Activated CD4-positive, alpha-beta T cell treated with anti-CD3 and anti-CD28 coated beads, Interleukin-2, amount 10 ng/mL, durations not matched to agents 7 days and 5 days (primary cell): Measurements from ENCODE around the gene FSTL4. TPM values are rescaled to one million over a fixed set of nuclear protein-coding genes. Genes with fewer than 3 reads are reported as not detected.

Source experiments
- CTCF ChIA-PET: fragments of 350-600 bp; sonication (Branson Sonifier 250); formaldehyde crosslinking; loops from one replicate; lab custom pipeline; 2021; ENCODE audit warnings: antibody characterized with exemption; lab: Charles Lee
- POLR2A ChIA-PET: fragments of 350-600 bp; sonication (Branson Sonifier 250); formaldehyde crosslinking; loops from one replicate; lab custom pipeline; 2021; ENCODE audit warnings: antibody characterized with exemption; lab: Charles Lee
- DNase-seq: peaks from one replicate; pipeline ENCODE4 v3.0.0-alpha.2; 2020
- H3K27ac Mint-ChIP-seq: one replicate; pipeline ENCODE4 v1.8.0; 2021; ENCODE audit warnings: mild to moderate bottlenecking, moderate library complexity, mixed read lengths
- H3K27me3 Mint-ChIP-seq: one replicate; pipeline ENCODE4 v1.8.0; 2021; ENCODE audit warnings: mixed read lengths
- H3K36me3 Mint-ChIP-seq: one replicate; pipeline ENCODE4 v1.8.0; 2021; ENCODE audit warnings: low read depth, mixed read lengths
- H3K4me1 Mint-ChIP-seq: one replicate; pipeline ENCODE4 v1.8.0; 2021; ENCODE audit warnings: mixed read lengths
- H3K4me3 Mint-ChIP-seq: one replicate; pipeline ENCODE4 v1.8.0; 2021; ENCODE audit warnings: mild to moderate bottlenecking, moderate library complexity, mixed read lengths
- H3K9me3 Mint-ChIP-seq: one replicate; pipeline ENCODE4 v1.8.0; 2021; ENCODE audit warnings: mixed read lengths
- total RNA-seq, 2 experiments: library from RNA; stranded (reverse); gene quantifications; one replicate each; pipeline ENCODE4 v1.2.3, GENCODE V29; 2021

Gene FSTL4
- total RNA-seq, 2 experiments from 2014 or later, result not detected

DNA sequence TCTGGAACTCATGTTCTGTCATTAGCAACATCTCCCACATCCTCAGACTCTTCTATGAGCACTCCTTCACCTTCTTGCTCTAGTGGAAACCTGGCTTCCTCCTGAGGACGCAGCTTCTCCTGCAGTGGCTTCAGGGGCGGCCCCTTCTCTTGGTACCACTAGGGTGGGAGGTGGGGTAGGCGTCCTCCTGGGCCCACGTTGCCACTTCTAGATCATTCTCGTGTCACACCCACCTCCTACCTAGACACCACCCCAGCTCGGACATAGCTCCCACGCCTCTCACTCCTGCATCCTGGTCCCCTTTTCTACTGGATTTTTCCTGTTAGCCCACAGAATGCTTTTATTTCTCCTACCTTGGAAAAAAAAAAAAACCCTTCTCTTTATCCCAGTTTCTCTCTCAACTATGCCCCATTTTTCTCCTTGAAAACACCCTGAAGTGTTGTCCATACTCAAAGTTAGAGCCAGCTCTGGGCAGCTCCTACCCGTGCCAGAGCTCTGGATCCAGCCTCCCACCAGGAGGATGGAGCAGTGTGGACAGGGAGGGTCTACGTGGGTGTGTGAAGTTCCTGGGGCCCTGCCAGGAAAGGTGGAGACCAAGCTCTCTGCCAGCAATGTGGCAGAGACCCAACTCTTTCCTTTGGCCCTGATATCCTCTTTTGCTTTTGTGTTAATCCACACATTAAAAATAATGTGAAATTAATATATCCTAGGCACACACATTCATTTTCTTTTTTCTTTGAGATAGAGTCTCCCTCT is 381.3 kb downstream of the FSTL4 start:
- Mint-ChIP-seq H3K27me3 (peaks cover 8% of the 10 kb centered on the region), H3K9me3 (no peaks in the 10 kb centered on the region), H3K4me3 (no peak overlapping the region), H3K4me1 (peaks cover 6% of the 10 kb centered on the region), H3K27ac (no peak overlapping the region), H3K36me3 (no peaks in the 10 kb centered on the region)
- ChIA-PET CTCF (no interaction called here), POLR2A (no interaction called here)
- DNase-seq, result no peak

DNA sequence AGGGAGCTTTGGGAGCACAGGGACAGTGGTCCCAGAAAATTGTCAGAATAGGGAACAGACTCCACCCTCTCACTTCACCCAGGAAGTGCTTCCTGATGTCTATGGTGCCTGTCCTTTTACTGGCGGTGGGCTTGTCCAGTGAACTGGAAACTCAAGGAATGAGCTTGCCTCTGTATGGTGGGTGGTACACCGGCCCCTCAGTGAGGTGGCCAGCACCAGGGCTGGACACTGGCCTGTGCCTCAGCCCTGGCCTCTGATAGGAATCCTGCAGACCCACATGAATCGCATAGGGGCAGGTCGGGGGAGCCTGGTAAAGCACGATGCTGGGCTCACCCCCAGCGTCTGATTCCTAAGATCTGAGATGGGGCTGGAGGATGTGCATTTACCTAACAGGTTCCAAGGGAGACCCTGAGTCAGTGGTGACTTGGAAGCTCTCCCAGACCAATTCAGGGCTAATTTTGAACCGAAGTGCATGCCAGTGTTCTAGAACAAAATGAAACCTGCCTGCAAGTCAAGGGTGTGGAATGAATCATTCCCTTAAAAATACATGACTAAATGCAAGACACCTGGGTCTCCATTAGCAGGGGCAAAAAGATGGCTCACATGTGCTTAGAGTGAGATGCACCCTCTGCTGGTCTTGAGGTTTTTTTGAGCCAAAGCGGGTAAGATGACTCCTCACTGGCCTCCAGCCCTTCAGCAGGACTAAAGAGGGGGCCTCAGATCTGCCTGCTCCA is 382.2 kb downstream of the FSTL4 start:
- peaks cover 8% of the 10 kb centered on the region for H3K27me3 Mint-ChIP-seq
- CTCF ChIA-PET, result interaction anchor here (0.7 kb wide), 1 partner anchor 1278 kb away, joined by 4 read pairs; no protein-coding TSS in a partner anchor
- no peak overlapping the region for H3K27ac Mint-ChIP-seq
- POLR2A ChIA-PET, result no interaction called here
- H3K4me3 Mint-ChIP-seq, result no peak overlapping the region
- no peaks in the 10 kb centered on the region for H3K36me3 Mint-ChIP-seq
- no peaks in the 10 kb centered on the region for H3K9me3 Mint-ChIP-seq
- peaks cover 6% of the 10 kb centered on the region for H3K4me1 Mint-ChIP-seq
- DNase-seq, result no peak

DNA sequence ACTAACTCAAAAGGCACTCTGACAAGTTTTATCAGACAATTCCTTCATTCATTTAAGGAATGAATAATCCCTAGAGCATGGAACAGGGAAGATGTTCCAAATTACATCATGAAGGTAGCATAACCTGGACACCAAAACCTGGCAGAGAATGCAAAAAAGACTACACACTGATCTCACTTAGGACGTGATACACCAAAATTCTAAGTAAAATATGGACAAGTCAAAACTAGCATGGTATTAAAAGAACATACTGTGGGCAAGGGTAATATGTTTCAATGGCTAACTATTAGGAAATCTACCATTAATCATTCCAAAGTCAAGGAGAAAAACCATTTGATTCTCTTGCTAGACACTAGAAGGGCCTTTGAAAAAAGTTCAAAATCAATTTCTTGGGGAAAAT is 384.0 kb downstream of the FSTL4 start:
- Mint-ChIP-seq H3K4me1 (no peaks in the 10 kb centered on the region), H3K27me3 (peaks cover 8% of the 10 kb centered on the region), H3K27ac (no peak overlapping the region), H3K36me3 (no peaks in the 10 kb centered on the region), H3K9me3 (no peaks in the 10 kb centered on the region), H3K4me3 (no peak overlapping the region)
- DNase-seq, result no peak
- ChIA-PET CTCF (no interaction called here), POLR2A (no interaction called here)

DNA sequence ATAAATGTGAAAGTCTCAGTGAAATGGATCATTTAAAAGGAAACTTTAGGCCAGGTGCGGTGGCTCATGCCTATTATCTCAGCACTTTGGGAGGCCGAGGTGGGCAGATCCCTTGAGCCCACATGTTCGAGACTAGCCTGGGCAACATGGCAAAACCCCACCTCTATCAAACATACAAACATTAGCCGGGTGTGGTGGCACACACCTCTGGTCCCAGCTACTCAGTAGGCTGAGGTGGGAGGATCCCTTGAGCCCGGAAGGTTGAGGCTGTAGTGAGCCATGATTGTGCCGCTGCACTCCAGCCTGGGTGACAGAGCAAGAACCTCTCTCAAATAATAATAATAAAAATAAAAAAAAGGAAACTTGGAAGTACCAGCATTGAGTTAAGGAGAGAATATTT is 384.4 kb downstream of the FSTL4 start:
- peaks cover 8% of the 10 kb centered on the region for H3K27me3 Mint-ChIP-seq

DNA sequence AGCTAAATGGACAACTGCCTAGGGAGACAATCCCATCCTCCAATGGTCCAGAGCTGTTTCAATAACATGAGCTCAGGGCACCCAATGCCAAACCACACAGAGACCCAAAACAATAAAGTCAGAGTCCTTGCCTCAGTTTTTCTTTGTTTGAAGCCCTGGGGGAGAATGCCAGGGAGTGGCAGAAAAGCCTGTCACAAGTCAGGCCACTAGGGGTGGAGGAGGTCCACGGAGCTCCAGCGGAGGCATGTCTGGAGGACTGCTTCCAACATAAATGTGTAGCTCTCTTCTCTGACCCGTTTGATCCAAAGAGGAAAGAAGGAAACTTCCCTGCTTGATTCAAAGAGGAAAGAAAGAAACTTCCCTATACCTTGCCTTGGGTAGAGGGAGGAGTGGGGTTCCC is 385.3 kb downstream of the FSTL4 start:
- no peak for DNase-seq
- Mint-ChIP-seq H3K9me3 (no peaks in the 10 kb centered on the region), H3K36me3 (no peaks in the 10 kb centered on the region), H3K4me3 (no peak overlapping the region), H3K27me3 (peaks cover 8% of the 10 kb centered on the region), H3K27ac (no peak overlapping the region), H3K4me1 (no peaks in the 10 kb centered on the region)
- POLR2A ChIA-PET, result no interaction called here
- CTCF ChIA-PET, result no interaction called here

More for the DNA sequence above, 384.4 kb downstream of the FSTL4 start:
- Mint-ChIP-seq H3K4me3 (no peak overlapping the region), H3K4me1 (no peaks in the 10 kb centered on the region), H3K36me3 (no peaks in the 10 kb centered on the region), H3K9me3 (no peaks in the 10 kb centered on the region), H3K27ac (no peak overlapping the region)
- no peak for DNase-seq
- ChIA-PET CTCF (no interaction called here), POLR2A (no interaction called here)

DNA sequence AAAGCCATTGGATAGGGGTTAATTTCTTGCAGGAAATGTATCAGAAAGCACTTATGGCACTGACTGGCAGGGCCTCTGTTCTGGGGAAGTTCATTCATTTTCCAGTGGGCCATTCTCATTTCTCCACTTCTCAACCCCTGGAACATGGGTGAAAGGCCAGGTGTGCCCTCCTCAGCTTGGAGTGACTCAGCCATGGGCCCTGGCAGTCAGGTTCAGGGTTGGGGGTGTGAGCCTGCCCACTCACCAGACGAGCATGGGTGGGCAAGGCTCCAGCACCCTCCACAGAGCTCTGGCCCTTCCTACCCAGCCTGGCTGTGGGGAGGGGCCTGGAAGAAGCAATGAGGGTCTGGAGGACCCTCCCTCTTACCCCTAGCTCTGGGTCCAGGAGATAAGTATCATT is 386.2 kb downstream of the FSTL4 start:
- Mint-ChIP-seq H3K9me3 (no peaks in the 10 kb centered on the region), H3K4me1 (no peaks in the 10 kb centered on the region), H3K27ac (no peak overlapping the region), H3K4me3 (no peak overlapping the region), H3K27me3 (peaks cover 8% of the 10 kb centered on the region), H3K36me3 (no peaks in the 10 kb centered on the region)
- no peak for DNase-seq
- CTCF ChIA-PET, result interaction anchor here (0.9 kb wide), 1 partner anchor 22 kb away, joined by 3 read pairs; no protein-coding TSS in a partner anchor
- POLR2A ChIA-PET, result no interaction called here

DNA sequence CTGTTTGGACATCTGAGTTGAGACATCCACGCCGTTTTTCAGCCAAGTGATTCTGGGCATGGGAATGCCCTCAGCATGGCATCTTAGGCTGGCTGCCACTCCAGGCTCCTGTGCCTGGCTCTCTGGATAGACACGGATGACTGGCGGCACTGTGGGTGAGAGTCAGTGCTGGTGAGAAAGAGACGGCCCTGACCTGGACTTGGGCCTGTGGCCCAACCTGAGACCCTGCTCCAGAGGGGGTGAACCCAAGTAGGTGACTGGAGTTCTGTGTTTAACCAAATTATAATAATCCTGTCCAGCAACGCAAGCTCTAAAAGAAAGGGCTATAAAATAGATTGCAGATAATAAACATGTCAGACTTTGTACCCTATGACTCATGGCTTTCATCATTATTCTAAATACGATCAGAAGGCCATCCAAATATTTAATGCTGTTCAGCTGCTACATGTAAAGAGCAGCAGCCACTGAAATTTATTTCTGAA is 386.6 kb downstream of the FSTL4 start:
- CTCF ChIA-PET, result interaction anchor here (0.9 to 1.2 kb wide), 2 partner anchors 14 to 22 kb away, joined by 3 to 4 read pairs; no protein-coding TSS in a partner anchor
- POLR2A ChIA-PET, result no interaction called here
- H3K4me3 Mint-ChIP-seq, result no peak overlapping the region
- no peaks in the 10 kb centered on the region for H3K4me1 Mint-ChIP-seq
- H3K27ac Mint-ChIP-seq, result no peak overlapping the region
- DNase-seq, result no peak
- peaks cover 8% of the 10 kb centered on the region for H3K27me3 Mint-ChIP-seq
- no peaks in the 10 kb centered on the region for H3K36me3 Mint-ChIP-seq
- no peaks in the 10 kb centered on the region for H3K9me3 Mint-ChIP-seq

DNA sequence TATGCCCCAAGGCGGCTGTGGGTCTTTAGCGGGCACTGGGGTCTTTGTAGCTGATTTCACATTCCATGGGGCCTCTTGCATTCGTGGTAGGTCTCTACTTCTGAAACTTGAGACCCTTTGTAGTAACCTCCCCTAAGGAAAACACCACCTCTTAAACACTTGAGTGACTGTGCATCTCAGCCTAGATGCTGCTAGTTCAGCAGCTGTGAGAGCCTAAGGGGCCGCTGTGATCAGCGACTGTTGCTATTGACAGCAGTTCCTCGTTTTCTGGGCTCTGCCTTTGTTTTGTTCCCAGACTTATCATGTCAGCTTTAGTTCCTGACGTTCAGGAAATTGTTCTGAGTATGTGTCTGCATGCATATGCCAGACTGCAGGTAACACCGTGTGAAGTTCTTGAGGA is 389.4 kb downstream of the FSTL4 start:
- H3K27ac Mint-ChIP-seq, result no peak overlapping the region
- H3K9me3 Mint-ChIP-seq, result no peaks in the 10 kb centered on the region
- no peaks in the 10 kb centered on the region for H3K36me3 Mint-ChIP-seq
- no peaks in the 10 kb centered on the region for H3K4me1 Mint-ChIP-seq
- no peak overlapping the region for H3K4me3 Mint-ChIP-seq
- DNase-seq, result no peak
- H3K27me3 Mint-ChIP-seq, result peaks cover 4% of the 10 kb centered on the region
- ChIA-PET POLR2A (no interaction called here), CTCF (interaction anchor here (1.0 kb wide), 1 partner anchor 12 kb away, joined by 3 read pairs; no protein-coding TSS in a partner anchor)

DNA sequence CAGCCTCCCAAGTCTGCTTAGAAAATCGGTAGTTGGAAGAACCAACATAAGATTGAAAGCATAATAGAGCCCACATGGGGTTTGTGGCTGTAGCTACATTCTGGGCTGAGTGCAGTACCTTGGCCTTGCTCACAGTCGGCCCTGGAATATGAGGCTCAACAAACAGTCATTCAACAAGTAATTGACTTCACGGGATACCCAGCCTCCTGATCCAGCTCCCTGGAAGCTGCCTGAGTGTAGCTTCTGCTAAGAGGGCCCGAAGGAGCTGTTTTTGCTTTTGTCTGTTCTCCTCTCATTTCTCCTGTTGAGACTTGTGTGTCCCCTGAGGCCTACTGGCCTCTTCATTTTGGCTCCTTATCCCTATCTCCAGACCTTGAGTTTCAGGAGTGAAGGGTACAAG is 389.8 kb downstream of the FSTL4 start:
- no peak for DNase-seq
- POLR2A ChIA-PET, result interaction anchor here (0.6 kb wide), 1 partner anchor 289 kb away, joined by 3 read pairs; no protein-coding TSS in a partner anchor
- Mint-ChIP-seq H3K9me3 (no peaks in the 10 kb centered on the region), H3K4me3 (no peak overlapping the region), H3K27me3 (peaks cover 4% of the 10 kb centered on the region), H3K36me3 (no peaks in the 10 kb centered on the region), H3K4me1 (no peaks in the 10 kb centered on the region), H3K27ac (no peak overlapping the region)
- CTCF ChIA-PET, result interaction anchor here (1.0 kb wide), 1 partner anchor 12 kb away, joined by 3 read pairs; no protein-coding TSS in a partner anchor

DNA sequence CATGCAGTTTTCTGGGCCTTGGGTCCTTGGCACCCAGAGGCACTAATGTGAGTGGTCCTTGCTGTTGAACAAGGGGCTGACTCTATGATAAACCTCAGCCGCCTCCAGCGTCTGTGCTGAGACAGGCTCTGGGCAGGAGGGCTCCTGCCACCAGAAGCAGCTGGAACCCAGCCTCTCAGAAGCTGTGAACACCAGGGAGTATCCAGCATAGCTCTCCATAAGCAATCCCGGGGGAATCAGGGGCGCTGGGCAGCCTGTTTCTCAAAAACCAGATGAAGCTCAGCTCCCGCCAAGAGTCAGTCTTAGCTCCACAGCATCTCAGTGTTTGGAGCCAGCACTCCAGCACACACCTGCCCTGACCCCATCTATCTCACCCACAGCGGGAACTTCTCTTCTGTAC is 390.3 kb downstream of the FSTL4 start:
- ChIA-PET CTCF (interaction anchor here (1.0 kb wide), 1 partner anchor 11 kb away, joined by 3 read pairs; no protein-coding TSS in a partner anchor), POLR2A (interaction anchor here (0.6 kb wide), 1 partner anchor 290 kb away, joined by 3 read pairs; no protein-coding TSS in a partner anchor)
- Mint-ChIP-seq H3K4me1 (no peaks in the 10 kb centered on the region), H3K27ac (no peak overlapping the region), H3K4me3 (no peak overlapping the region), H3K9me3 (no peaks in the 10 kb centered on the region), H3K36me3 (no peaks in the 10 kb centered on the region), H3K27me3 (peaks cover 4% of the 10 kb centered on the region)
- no peak for DNase-seq

DNA sequence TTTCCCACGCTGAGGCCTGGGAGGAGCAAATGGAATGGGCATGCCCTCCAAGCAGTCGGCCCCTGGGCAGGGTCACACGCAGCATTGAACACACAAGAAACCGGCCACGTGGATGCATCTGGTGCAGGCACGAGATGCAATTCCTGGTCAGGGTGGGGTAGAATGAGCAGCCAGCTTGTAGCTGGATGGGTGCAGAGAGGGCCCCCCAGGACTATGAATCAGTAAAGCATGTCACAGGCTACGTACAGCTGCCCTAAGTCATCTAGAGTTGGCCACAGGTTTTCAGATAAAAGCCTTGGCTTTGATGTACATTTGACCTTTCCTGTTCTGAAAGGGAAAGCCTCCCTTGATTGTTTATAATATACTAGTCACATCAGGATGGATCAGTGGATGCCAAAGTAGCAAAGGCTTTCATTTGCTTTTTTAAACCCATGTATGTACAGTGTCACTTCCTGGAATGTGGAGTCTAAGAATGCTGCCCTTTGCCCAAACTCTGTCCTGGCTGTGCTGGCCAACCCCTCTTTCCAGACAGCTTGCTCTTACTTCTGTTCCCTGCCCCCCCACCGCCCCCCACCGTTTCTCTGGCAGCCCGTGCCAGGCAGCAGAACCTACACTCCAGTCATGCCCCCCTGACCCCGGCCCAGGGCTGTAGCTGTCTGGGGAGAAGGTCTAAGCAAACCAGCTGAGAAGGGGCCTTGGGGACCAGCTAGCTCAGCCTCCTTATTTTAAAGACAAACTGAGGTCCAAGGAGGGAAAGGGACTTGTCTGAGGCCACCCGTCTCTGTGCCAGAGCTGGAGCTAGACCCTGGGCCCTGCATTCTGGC is 391.3 kb downstream of the FSTL4 start:
- H3K27ac Mint-ChIP-seq, result no peak overlapping the region
- H3K36me3 Mint-ChIP-seq, result no peaks in the 10 kb centered on the region
- no peaks in the 10 kb centered on the region for H3K4me1 Mint-ChIP-seq
- H3K27me3 Mint-ChIP-seq, result no peaks in the 10 kb centered on the region
- DNase-seq, result no peak
- H3K9me3 Mint-ChIP-seq, result no peaks in the 10 kb centered on the region
- no peak overlapping the region for H3K4me3 Mint-ChIP-seq
- ChIA-PET POLR2A (no interaction called here), CTCF (no interaction called here)

DNA sequence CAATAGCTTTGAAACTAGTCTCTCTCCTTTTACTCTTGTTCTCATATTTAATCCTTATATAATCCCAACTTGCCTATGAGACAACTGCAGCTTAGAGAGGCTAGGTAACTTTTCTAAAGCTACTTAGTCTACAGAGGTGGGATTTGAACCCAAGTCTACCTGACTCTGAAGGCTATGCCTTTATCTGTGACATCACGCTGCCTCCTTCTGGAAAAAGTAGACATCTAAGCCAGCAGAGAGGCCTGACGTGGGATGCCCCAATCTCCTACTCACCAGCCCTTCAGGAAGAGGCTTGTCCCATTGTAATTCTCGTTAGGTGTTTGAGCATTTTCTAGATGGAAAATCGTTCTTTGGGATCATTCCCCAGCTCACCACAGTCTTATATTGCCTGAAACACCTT is 393.0 kb downstream of the FSTL4 start:
- ChIA-PET CTCF (no interaction called here), POLR2A (no interaction called here)
- no peaks in the 10 kb centered on the region for H3K9me3 Mint-ChIP-seq
- H3K36me3 Mint-ChIP-seq, result no peaks in the 10 kb centered on the region
- H3K4me3 Mint-ChIP-seq, result no peak overlapping the region
- DNase-seq, result no peak
- no peak overlapping the region for H3K27ac Mint-ChIP-seq
- H3K27me3 Mint-ChIP-seq, result no peaks in the 10 kb centered on the region
- H3K4me1 Mint-ChIP-seq, result no peaks in the 10 kb centered on the region
